ENCODE measurements around the gene SMIM5.
A peak's percentile ranks its signal among the peaks of the same experiment; 100 is the strongest.
"Not testable (repeated sequence)": the region's sequence is repeated elsewhere in the genome, so short reads cannot be mapped to it uniquely, and the experiment has no call there.

Gene SMIM5

GRCh38 chr17:75625813-75626486 lies 7.3 kb upstream of the SMIM5 start:
- no peak for DNase-seq (ENCODE audit: low read depth)

- no peak for DNase-seq (ENCODE audit: low read depth)
Measured at GRCh38 chr17:75626496-75627038, 6.7 kb upstream of the SMIM5 start.

- no peak for DNase-seq (ENCODE audit: low read depth)
Measured at GRCh38 chr17:75627094-75627493, 6.1 kb upstream of the SMIM5 start.

GRCh38 chr17:75628425-75628824 lies 4.8 kb upstream of the SMIM5 start:
- no peak for DNase-seq (ENCODE audit: low read depth)

GRCh38 chr17:75629157-75629556 lies 4.1 kb upstream of the SMIM5 start:
- no peak for DNase-seq (ENCODE audit: low read depth)

- no peak for DNase-seq (ENCODE audit: low read depth)
Measured at GRCh38 chr17:75630071-75630917, 2.9 kb upstream of the SMIM5 start.

GRCh38 chr17:75631353-75631752 lies 1.9 kb upstream of the SMIM5 start:
- no peak for DNase-seq (ENCODE audit: low read depth)

GRCh38 chr17:75632428-75632827 lies 806 bp upstream of the SMIM5 start:
- no peak for DNase-seq (ENCODE audit: low read depth)

GRCh38 chr17:75633486-75634375 lies 497 bp downstream of the SMIM5 start:
- DNase-seq (ENCODE audit: low read depth), result peak; percentile 16

- no peak for DNase-seq (ENCODE audit: low read depth)
Measured at GRCh38 chr17:75634376-75634740, 1.1 kb downstream of the SMIM5 start.

- DNase-seq (ENCODE audit: low read depth), result no peak
Measured at GRCh38 chr17:75634754-75635609, 1.7 kb downstream of the SMIM5 start.

- no peak for DNase-seq (ENCODE audit: low read depth)
Measured at GRCh38 chr17:75635610-75636202, 2.5 kb downstream of the SMIM5 start.

- no peak for DNase-seq (ENCODE audit: low read depth)
Measured at GRCh38 chr17:75636381-75637142, 3.3 kb downstream of the SMIM5 start.

GRCh38 chr17:75637143-75637538 lies 3.9 kb downstream of the SMIM5 start:
- DNase-seq (ENCODE audit: low read depth), result no peak

- DNase-seq (ENCODE audit: low read depth), result no peak
Measured at GRCh38 chr17:75637551-75637950, 4.3 kb downstream of the SMIM5 start.

- not testable (repeated sequence) for DNase-seq (ENCODE audit: low read depth)
Measured at GRCh38 chr17:75638039-75638438, 4.8 kb downstream of the SMIM5 start.

GRCh38 chr17:75638893-75639292 lies 5.7 kb downstream of the SMIM5 start:
- no peak for DNase-seq (ENCODE audit: low read depth)

- DNase-seq (ENCODE audit: low read depth), result no peak
Measured at GRCh38 chr17:75639327-75639726, 6.1 kb downstream of the SMIM5 start.

GRCh38 chr17:75639771-75640555 lies 6.7 kb downstream of the SMIM5 start:
- DNase-seq (ENCODE audit: low read depth), result no peak
